H1 (cell line): ENCODE results near the gene WNK2. TPM values are rescaled to one million over a fixed set of nuclear protein-coding genes. Genes with fewer than 3 reads are reported as not detected.

Source experiments
- ASH2L ChIP-seq: fragments of 200-600, 300-600 bp; sonication (generic); IDR thresholded peaks from one replicate; pipeline ENCODE4 v1.7.1; 2017; ENCODE audit warnings: low read length
- EZH2 ChIP-seq: fragments of 200-600 bp; sonication (generic); IDR thresholded peaks from 2 replicates; pipeline ENCODE4 v1.7.1; 2012; ENCODE audit warnings: low read depth, mild to moderate bottlenecking, moderate library complexity, low read length, inconsistent platforms; ENCODE audit not compliant: severe bottlenecking
- polyA plus RNA-seq, 7 experiments: library from polyadenylated mRNA; depleted of rRNA in 3 of 7; stranded (reverse) in 5 of 7; unstranded in 2 of 7; fragments of >200 nt in 5 of 7; fragments of 200-250 nt in 2 of 7; gene quantifications; 1 replicate in 5 of 7; 2 replicates in 1 of 7; 4 replicates in 1 of 7; pipeline versions ENCODE4 v1.2.1 to v1.2.3, GENCODE V29; 2011 to 2013; ENCODE audit warnings: missing spikeins in 2 of 7, mixed read lengths in 2 of 7
- total RNA-seq: library from RNA; stranded (reverse); fragmentation: NEBNext Ultra II Directional; extraction: Animal tissue kit (Norgen Biotek cat#: 25700); gene quantifications from 2 replicates; pipeline ENCODE4 v1.2.1, GENCODE V29; 2021

The WNK2 gene
- total and polyA plus RNA-seq, 2 of the 8 experiments (the other 6 are each of a cell fraction or from before 2014, with no cell fraction given), result 12.0 to 87.2 TPM

- TF ChIP-seq EZH2 (peak; percentile 28), ASH2L (peak; percentile 83)
Measured at GRCh38 chr9:93346231-93347112, 162.5 kb downstream of the WNK2 start (continued).
